Fibroblast of lung (primary cell): ENCODE results near the gene ARFIP1. TPM values are rescaled to one million over a fixed set of nuclear protein-coding genes. Genes with fewer than 3 reads are reported as not detected.

Source experiments
- DNase-seq, 2 donors: peaks; one replicate each; pipeline versions ENCODE4 v3.0.0 to v3.0.0-alpha.2; 2010; ENCODE audit warnings: low read depth in 2 of 2
- H2AFZ ChIP-seq: 2 replicates; pipeline ENCODE4 v1.5.1; 2012; ENCODE audit warnings: low read length, control low read depth, inconsistent platforms
- H3K27ac ChIP-seq: 2 replicates; pipeline ENCODE4 v1.5.1; 2011; ENCODE audit warnings: low read length, control low read depth; ENCODE audit not compliant: insufficient read depth
- H3K27me3 ChIP-seq: 2 replicates; pipeline ENCODE4 v1.5.1; 2011; ENCODE audit warnings: mild to moderate bottlenecking, low read length; ENCODE audit not compliant: control insufficient read depth, insufficient read depth
- H3K36me3 ChIP-seq: 2 replicates; pipeline ENCODE4 v1.5.1; 2011; ENCODE audit warnings: low read length; ENCODE audit not compliant: control insufficient read depth, insufficient read depth
- H3K4me1 ChIP-seq: 2 replicates; pipeline ENCODE4 v1.5.1; 2011; ENCODE audit warnings: low read length; ENCODE audit not compliant: control insufficient read depth, insufficient read depth; ENCODE audit errors: extremely low read depth
- H3K4me2 ChIP-seq: 2 replicates; pipeline ENCODE4 v1.5.1; 2011; ENCODE audit warnings: low read length, control low read depth; ENCODE audit not compliant: insufficient read depth; ENCODE audit errors: extremely low read depth
- H3K4me3 ChIP-seq, 4 experiments: fragments of 200-600 bp in 1 of 4; sonication (generic) in 1 of 4; replicated peaks in 1 of 4; 2 replicates each; pipeline ENCODE4 v1.5.1; 2011 to 2016; ENCODE audit warnings: low read length in 4 of 4, low read depth in 3 of 4, mild to moderate bottlenecking in 3 of 4, control low read depth in 2 of 4, inconsistent platforms in 1 of 4, mixed read lengths in 1 of 4; ENCODE audit not compliant: insufficient read depth in 1 of 4; ENCODE audit errors: control extremely low read depth in 1 of 4
- H3K79me2 ChIP-seq: 2 replicates; pipeline ENCODE4 v1.5.1; 2012; ENCODE audit warnings: mild to moderate bottlenecking, low read length, inconsistent platforms; ENCODE audit not compliant: control insufficient read depth, insufficient read depth
- H3K9ac ChIP-seq: 2 replicates; pipeline ENCODE4 v1.5.1; 2011; ENCODE audit warnings: mild to moderate bottlenecking, low read length, control low read depth; ENCODE audit not compliant: insufficient read depth
- H3K9me3 ChIP-seq: 2 replicates; pipeline ENCODE4 v1.5.1; 2012; ENCODE audit warnings: low read depth, low read length; ENCODE audit not compliant: control insufficient read depth, insufficient read depth
- H4K20me1 ChIP-seq: 2 replicates; pipeline ENCODE4 v1.5.1; 2011; ENCODE audit warnings: low read length; ENCODE audit not compliant: control insufficient read depth, insufficient read depth; ENCODE audit errors: extremely low read depth
- EZH2 ChIP-seq: IDR thresholded peaks from 2 replicates; pipeline ENCODE4 v1.5.1; 2012; ENCODE audit warnings: low read length, control low read depth, mild to moderate bottlenecking; ENCODE audit errors: missing control alignments
- polyA minus RNA-seq: library from RNA; depleted of rRNA, polyadenylated mRNA; stranded (reverse); fragments of >200 nt; gene quantifications from 2 replicates; pipeline ENCODE4 v1.2.3, GENCODE V29; 2011; ENCODE audit warnings: low replicate concordance
- polyA plus RNA-seq, 2 donors: library from polyadenylated mRNA; depleted of rRNA in 1 of 2; stranded (reverse) in 1 of 2; unstranded in 1 of 2; fragments of >200 nt; gene quantifications; 2 replicates each; pipeline ENCODE4 v1.2.1, GENCODE V29; 2011 to 2012; ENCODE audit warnings: missing spikeins in 1 of 2
- total RNA-seq: library from RNA; depleted of rRNA; stranded (reverse); fragments of >200 nt; gene quantifications from 2 replicates; pipeline ENCODE4 v1.2.1, GENCODE V29; 2014
- TF ChIP-seq, protein P1 (sequence below), 2 donors: IDR thresholded peaks in 1 of 2; conservative IDR thresholded peaks in 1 of 2; 1 replicate in 1 of 2; 2 replicates in 1 of 2; pipeline ENCODE4 v1.5.1; 2011 to 2012; ENCODE audit warnings: low read length in 2 of 2, control low read depth in 1 of 2, inconsistent platforms in 1 of 2, low read depth in 1 of 2, mild to moderate bottlenecking in 1 of 2

Gene ARFIP1, protein sequence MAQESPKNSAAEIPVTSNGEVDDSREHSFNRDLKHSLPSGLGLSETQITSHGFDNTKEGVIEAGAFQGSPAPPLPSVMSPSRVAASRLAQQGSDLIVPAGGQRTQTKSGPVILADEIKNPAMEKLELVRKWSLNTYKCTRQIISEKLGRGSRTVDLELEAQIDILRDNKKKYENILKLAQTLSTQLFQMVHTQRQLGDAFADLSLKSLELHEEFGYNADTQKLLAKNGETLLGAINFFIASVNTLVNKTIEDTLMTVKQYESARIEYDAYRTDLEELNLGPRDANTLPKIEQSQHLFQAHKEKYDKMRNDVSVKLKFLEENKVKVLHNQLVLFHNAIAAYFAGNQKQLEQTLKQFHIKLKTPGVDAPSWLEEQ
- 40.8 and 42.4 TPM in 2 replicates for total RNA-seq
- 26.5 and 35.6 TPM in 2 replicates for polyA plus RNA-seq
- polyA plus RNA-seq (2012), result 25.8 and 28.9 TPM in 2 replicates
- polyA minus RNA-seq, result 1.0 and 4.2 TPM in 2 replicates

DNA sequence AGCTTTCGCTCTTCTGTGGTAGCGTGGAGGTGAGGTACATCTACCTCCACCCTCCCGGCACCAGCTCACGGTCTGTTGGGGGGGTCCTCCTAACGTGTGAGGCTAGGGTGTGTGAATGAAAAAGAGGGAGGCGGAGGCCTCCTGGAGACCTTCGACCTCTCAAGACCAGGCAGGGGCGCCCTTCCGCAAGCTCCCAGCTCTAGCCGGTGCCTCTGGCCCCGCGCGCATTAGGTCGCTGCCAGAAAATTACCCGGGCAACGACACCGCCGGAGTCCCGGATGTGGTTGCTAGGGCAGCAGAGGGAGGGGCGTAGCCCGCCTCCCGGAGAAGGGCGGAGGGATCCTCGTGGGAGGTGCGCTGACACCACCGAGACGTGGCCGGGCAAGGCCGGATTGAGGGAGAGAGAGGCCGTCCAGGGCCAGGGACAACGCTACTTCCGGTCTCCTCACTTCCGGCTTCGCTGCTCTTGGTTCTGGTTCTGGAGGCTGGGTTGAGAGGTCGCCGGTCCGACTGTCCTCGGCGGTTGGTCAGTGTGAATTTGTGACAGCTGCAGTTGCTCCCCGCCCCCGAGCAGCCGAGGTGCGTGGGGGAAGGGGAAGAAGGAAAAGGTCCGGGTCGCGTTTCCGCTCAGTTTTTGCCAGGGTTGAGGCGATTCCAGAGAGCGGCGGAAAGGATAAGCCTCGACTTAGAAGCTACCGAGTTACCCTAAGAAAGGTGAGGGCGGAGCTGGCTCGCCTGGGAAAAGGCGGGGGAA, at the start of gene ARFIP1, which contains the start of gene TIGD4:
ARFIP1 (plus strand) TSS at position 442 of the 754 bp plus-strand sequence. CDS start 49,680 bp downstream, outside the sequence.
TIGD4 (minus strand) TSS at position 218 of the 754 bp plus-strand sequence. CDS start 8,726 bp downstream, outside the sequence.
- Histone ChIP-seq H2AFZ (peak within 1 kb of the TSS; percentile 88), H3K9me3 (no peaks in the 10 kb centered on the region), H3K79me2 (peaks cover 42% of the 10 kb centered on the region), H3K27me3 (no peaks in the 10 kb centered on the region), H3K36me3 (no peaks in the 10 kb centered on the region), H3K27ac (peak within 1 kb of the TSS; percentile 94), H3K4me3 (peak within 1 kb of the TSS; percentile 80 to 96 (median 93)), H3K4me1 (peaks cover 2% of the 10 kb centered on the region), H4K20me1 (no peaks in the 10 kb centered on the region), H3K4me2 (peak within 1 kb of the TSS; percentile 94), H3K9ac (peak within 1 kb of the TSS; percentile 88)
- TF ChIP-seq, protein P1, sequence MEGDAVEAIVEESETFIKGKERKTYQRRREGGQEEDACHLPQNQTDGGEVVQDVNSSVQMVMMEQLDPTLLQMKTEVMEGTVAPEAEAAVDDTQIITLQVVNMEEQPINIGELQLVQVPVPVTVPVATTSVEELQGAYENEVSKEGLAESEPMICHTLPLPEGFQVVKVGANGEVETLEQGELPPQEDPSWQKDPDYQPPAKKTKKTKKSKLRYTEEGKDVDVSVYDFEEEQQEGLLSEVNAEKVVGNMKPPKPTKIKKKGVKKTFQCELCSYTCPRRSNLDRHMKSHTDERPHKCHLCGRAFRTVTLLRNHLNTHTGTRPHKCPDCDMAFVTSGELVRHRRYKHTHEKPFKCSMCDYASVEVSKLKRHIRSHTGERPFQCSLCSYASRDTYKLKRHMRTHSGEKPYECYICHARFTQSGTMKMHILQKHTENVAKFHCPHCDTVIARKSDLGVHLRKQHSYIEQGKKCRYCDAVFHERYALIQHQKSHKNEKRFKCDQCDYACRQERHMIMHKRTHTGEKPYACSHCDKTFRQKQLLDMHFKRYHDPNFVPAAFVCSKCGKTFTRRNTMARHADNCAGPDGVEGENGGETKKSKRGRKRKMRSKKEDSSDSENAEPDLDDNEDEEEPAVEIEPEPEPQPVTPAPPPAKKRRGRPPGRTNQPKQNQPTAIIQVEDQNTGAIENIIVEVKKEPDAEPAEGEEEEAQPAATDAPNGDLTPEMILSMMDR (conservative IDR thresholded peaks at IDR 0.05 in 1 of 2, IDR thresholded peaks at IDR 0.05 in 1 of 2; ENCODE audit: low read depth in 1 of 2, low read length in 2 of 2), result peak; percentile 20 to 27
- no peak for TF ChIP-seq EZH2
- peak; percentile 96 to 97 for DNase-seq

DNA sequence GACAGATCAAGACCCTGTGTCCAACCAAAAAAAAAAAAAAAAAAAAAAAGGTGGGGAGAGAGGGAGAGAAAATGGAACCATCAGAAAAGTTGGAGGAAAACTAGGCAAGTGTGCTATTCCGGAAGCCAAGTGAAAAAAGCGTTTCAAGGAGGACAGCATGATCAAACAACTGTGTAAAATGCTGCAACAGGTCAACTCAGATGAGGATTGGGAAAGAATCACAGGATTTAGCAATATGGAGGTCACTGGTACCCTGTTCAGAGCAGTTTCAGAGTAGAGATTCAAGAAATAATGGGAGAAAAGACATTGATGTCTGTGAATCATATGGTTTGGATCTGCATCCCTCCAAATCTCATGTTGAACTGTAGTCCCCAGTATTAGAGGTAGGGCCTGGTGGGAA, 47.8 kb upstream of the ARFIP1 start:
- Histone ChIP-seq H3K4me1 (no peaks in the 10 kb centered on the region), H3K9me3 (no peaks in the 10 kb centered on the region), H3K9ac (no peak overlapping the region), H3K4me2 (no peak overlapping the region), H4K20me1 (no peaks in the 10 kb centered on the region), H3K79me2 (no peaks in the 10 kb centered on the region), H3K4me3 (no peak overlapping the region), H3K27ac (no peak overlapping the region), H3K36me3 (no peaks in the 10 kb centered on the region), H2AFZ (no peak overlapping the region), H3K27me3 (no peaks in the 10 kb centered on the region)
- no peak for DNase-seq
- TF ChIP-seq, protein P1 (conservative IDR thresholded peaks at IDR 0.05 in 1 of 2, IDR thresholded peaks at IDR 0.05 in 1 of 2; ENCODE audit: low read depth in 1 of 2, low read length in 2 of 2), result no peak
- no peak for TF ChIP-seq EZH2
